NCI-H2081 treated with DMSO at 0.1 percent for 48 hours (cell line): ENCODE measurements around the gene KIAA0753.

Source experiments
- DNase-seq: peaks from one replicate; lab custom pipeline; 2025; lab: John Stamatoyannopoulos, UW

KIAA0753 gene

GRCh38 chr17:6547336-6547735, 93.2 kb downstream of the KIAA0753 start:
- no peak for DNase-seq

- no peak for DNase-seq
Measured at GRCh38 chr17:6546069-6546718, 94.3 kb downstream of the KIAA0753 start.

GRCh38 chr17:6545291-6545690, 95.2 kb downstream of the KIAA0753 start:
- DNase-seq: no peak

- DNase-seq: no peak
Measured at GRCh38 chr17:6544011-6544370, 96.5 kb downstream of the KIAA0753 start.

GRCh38 chr17:6543079-6544010, 97.2 kb downstream of the KIAA0753 start:
- DNase-seq: no peak

GRCh38 chr17:6542577-6542976, 97.9 kb downstream of the KIAA0753 start:
- DNase-seq: no peak

GRCh38 chr17:6541886-6542285, 98.6 kb downstream of the KIAA0753 start:
- no peak for DNase-seq

GRCh38 chr17:6539871-6540270, 100.6 kb downstream of the KIAA0753 start:
- no peak for DNase-seq

- no peak for DNase-seq
Measured at GRCh38 chr17:6536566-6537065, 103.9 kb downstream of the KIAA0753 start.

GRCh38 chr17:6536053-6536452, 104.5 kb downstream of the KIAA0753 start:
- DNase-seq: no peak

- no peak for DNase-seq
Measured at GRCh38 chr17:6534846-6535514, 105.5 kb downstream of the KIAA0753 start.

- no peak for DNase-seq
Measured at GRCh38 chr17:6532441-6532885, 108.0 kb downstream of the KIAA0753 start.

- no peak for DNase-seq
Measured at GRCh38 chr17:6531575-6531974, 108.9 kb downstream of the KIAA0753 start.

GRCh38 chr17:6530324-6530920, 110.1 kb downstream of the KIAA0753 start:
- DNase-seq: no peak

GRCh38 chr17:6528557-6528956, 112.0 kb downstream of the KIAA0753 start:
- no peak for DNase-seq
